Measurements from ENCODE around the gene SNRPA. TPM values are rescaled to one million over a fixed set of nuclear protein-coding genes. Genes with fewer than 3 reads are reported as not detected.

The SNRPA gene
- total and polyA plus RNA-seq, 2 experiments from 2014 or later = 25.1 to 86.9 TPM

- H2AFZ ChIP-seq = no peak overlapping the region
- WGBS (ENCODE audit: low lambda C conversion rate, missing lambda C conversion rate) = 18% methylated on average over 13 of the region's 13 CpGs
Measured at GRCh38 chr19:40776932-40777644, 26.1 kb downstream of the SNRPA start.

GRCh38 chr19:40777645-40777936 lies 26.6 kb downstream of the SNRPA start:
- TF ChIP-seq, protein P1, sequence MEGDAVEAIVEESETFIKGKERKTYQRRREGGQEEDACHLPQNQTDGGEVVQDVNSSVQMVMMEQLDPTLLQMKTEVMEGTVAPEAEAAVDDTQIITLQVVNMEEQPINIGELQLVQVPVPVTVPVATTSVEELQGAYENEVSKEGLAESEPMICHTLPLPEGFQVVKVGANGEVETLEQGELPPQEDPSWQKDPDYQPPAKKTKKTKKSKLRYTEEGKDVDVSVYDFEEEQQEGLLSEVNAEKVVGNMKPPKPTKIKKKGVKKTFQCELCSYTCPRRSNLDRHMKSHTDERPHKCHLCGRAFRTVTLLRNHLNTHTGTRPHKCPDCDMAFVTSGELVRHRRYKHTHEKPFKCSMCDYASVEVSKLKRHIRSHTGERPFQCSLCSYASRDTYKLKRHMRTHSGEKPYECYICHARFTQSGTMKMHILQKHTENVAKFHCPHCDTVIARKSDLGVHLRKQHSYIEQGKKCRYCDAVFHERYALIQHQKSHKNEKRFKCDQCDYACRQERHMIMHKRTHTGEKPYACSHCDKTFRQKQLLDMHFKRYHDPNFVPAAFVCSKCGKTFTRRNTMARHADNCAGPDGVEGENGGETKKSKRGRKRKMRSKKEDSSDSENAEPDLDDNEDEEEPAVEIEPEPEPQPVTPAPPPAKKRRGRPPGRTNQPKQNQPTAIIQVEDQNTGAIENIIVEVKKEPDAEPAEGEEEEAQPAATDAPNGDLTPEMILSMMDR (IDR thresholded peaks at IDR 0.05; ENCODE audit: poor library complexity) = no peak
- TF ChIP-seq EZH2 (IDR thresholded peaks at IDR 0.05; ENCODE audit: borderline replicate concordance) (no peak), EZH2phosphoT487 (IDR thresholded peaks at IDR 0.05; ENCODE audit: low read depth, severe bottlenecking, unreplicated experiment) (no peak)
- H2AFZ ChIP-seq = peak overlapping the region; percentile 4

More at GRCh38 chr19:40776932-40777644, 26.1 kb downstream of the SNRPA start:
- peak; percentile 95 for DNase-seq (ENCODE audit: low spot score)
- H3K27me3 ChIP-seq = no peaks in the 10 kb centered on the region
- peak overlapping the region; percentile 8 for H3K4me3 ChIP-seq
- no peaks in the 10 kb centered on the region for H3K36me3 ChIP-seq (replicated peaks; ENCODE audit: insufficient read depth, low read depth)
- H3K4me2 ChIP-seq = peak overlapping the region; percentile 78
- no peak for TF ChIP-seq EZH2 (IDR thresholded peaks at IDR 0.05; ENCODE audit: borderline replicate concordance)
- TF ChIP-seq, protein P1 (IDR thresholded peaks at IDR 0.05; ENCODE audit: poor library complexity) = no peak
- no peaks in the 10 kb centered on the region for H3K9me3 ChIP-seq (ENCODE audit: low read depth)
- H3K4me1 ChIP-seq (ENCODE audit: insufficient read depth) = peaks cover 6% of the 10 kb centered on the region
- H3K27ac ChIP-seq = peak overlapping the region; percentile 97
- no peaks in the 10 kb centered on the region for H3K9me2 ChIP-seq (replicated peaks; ENCODE audit: insufficient read depth)
- peaks cover 4% of the 10 kb centered on the region for H3K79me2 ChIP-seq
- no peaks in the 10 kb centered on the region for H4K20me1 ChIP-seq (ENCODE audit: insufficient read depth, poor library complexity, severe bottlenecking)

DNA sequence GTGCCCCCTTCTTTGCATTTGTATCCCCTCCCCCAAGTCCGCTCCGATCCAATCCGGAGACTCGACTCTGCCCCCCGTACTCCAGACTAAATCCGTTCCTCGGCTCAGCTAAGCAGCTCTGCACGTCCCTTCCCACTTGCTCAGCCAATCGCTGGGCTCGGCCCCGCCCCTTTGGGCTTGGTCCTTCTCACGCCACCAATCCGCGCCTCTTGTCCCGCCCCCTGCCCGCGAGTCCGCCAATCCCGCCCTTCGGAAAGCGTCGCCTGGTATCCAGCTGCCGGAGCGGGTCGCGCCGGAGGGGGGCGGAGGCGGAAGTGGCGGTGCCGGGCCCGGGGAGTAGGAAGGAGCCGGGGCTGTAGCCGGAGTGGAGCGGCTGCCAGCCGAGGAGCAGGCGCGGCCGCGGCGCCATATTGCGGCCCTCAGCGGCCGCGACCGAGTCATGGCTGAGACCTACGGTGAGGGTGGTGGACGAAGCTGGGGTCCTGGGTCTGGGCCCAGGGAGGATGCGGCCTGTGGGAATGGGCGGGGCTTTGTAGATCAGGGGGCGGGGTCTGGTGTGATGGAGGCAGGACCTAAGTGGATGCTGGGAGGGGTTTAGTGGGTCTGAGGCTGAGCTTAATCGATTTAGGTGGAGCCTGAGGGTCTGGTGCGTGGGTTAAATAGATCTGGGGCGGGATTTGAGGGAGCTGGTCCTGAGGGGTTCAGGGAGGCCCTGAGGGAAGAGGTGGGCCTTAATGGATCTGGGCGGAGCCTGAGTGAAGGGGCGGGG lies 27.1 kb downstream of the SNRPA start, which contains the start of gene RAB4B:
Gene RAB4B, plus strand, starts transcription at position 311 of the 769 bp plus-strand sequence. Its CDS starts 129 bp downstream, at position 440.
- peak within 1 kb of the TSS; percentile 16 for H2AFZ ChIP-seq
- no peaks in the 10 kb centered on the region for H3K36me3 ChIP-seq (replicated peaks; ENCODE audit: insufficient read depth, low read depth)
- peak within 1 kb of the TSS; percentile 26 for H3K4me3 ChIP-seq
- no peaks in the 10 kb centered on the region for H3K9me2 ChIP-seq (replicated peaks; ENCODE audit: insufficient read depth)
- peak within 1 kb of the TSS; percentile 78 for H3K4me2 ChIP-seq
- no peaks in the 10 kb centered on the region for H4K20me1 ChIP-seq (ENCODE audit: insufficient read depth, poor library complexity, severe bottlenecking)
- peaks cover 4% of the 10 kb centered on the region for H3K79me2 ChIP-seq
- no peaks in the 10 kb centered on the region for H3K9me3 ChIP-seq (ENCODE audit: low read depth)
- peak within 1 kb of the TSS; percentile 97 for H3K27ac ChIP-seq
- H3K27me3 ChIP-seq = no peaks in the 10 kb centered on the region
- TF ChIP-seq, protein P1 (IDR thresholded peaks at IDR 0.05; ENCODE audit: poor library complexity) = no peak
- TF ChIP-seq EZH2phosphoT487 (IDR thresholded peaks at IDR 0.05; ENCODE audit: low read depth, severe bottlenecking, unreplicated experiment) (no peak), EZH2 (IDR thresholded peaks at IDR 0.05; ENCODE audit: borderline replicate concordance) (no peak)
- under 1% methylated on average over 41 of the region's 56 CpGs for WGBS (ENCODE audit: low lambda C conversion rate, missing lambda C conversion rate)
- DNase-seq (ENCODE audit: low spot score) = peak; percentile 100
- peaks cover 6% of the 10 kb centered on the region for H3K4me1 ChIP-seq (ENCODE audit: insufficient read depth)

More at GRCh38 chr19:40777645-40777936, 26.6 kb downstream of the SNRPA start:
- DNase-seq (ENCODE audit: low spot score) = no peak
- Histone ChIP-seq H3K36me3 (replicated peaks; ENCODE audit: insufficient read depth, low read depth) (no peaks in the 10 kb centered on the region), H3K27me3 (no peaks in the 10 kb centered on the region), H3K79me2 (peaks cover 4% of the 10 kb centered on the region), H3K9me2 (replicated peaks; ENCODE audit: insufficient read depth) (no peaks in the 10 kb centered on the region), H4K20me1 (ENCODE audit: insufficient read depth, poor library complexity, severe bottlenecking) (no peaks in the 10 kb centered on the region), H3K9me3 (ENCODE audit: low read depth) (no peaks in the 10 kb centered on the region), H3K4me2 (peak overlapping the region; percentile 78), H3K4me1 (ENCODE audit: insufficient read depth) (peaks cover 6% of the 10 kb centered on the region), H3K27ac (peak overlapping the region; percentile 97), H3K4me3 (peak overlapping the region; percentile 8)
- 0% methylated on average over 10 of the region's 10 CpGs for WGBS (ENCODE audit: low lambda C conversion rate, missing lambda C conversion rate)
